Measurements from ENCODE around the gene THUMPD1.

GRCh38 chr16:20749474-20749873 is 7.9 kb upstream of the THUMPD1 start:
- no peak for TF ChIP-seq CTCF (conservative IDR thresholded peaks at IDR 0.05)
- TF ChIP-seq EZH2 (IDR thresholded peaks at IDR 0.05; ENCODE audit: low read depth) = no peak

Data from PC-9 (cell line).